Nephron progenitor cell (in vitro differentiated cells): ENCODE measurements around the gene IDUA.

ENCODE experiments used
- DNase-seq: peaks from one replicate; pipeline ENCODE4 v3.0.0; 2021
- H3K27ac Mint-ChIP-seq: 2 replicates; pipeline ENCODE4 v1.8.0; 2021; ENCODE audit warnings: mild to moderate bottlenecking, moderate library complexity, mixed read lengths
- H3K27me3 Mint-ChIP-seq: 2 replicates; pipeline ENCODE4 v1.8.0; 2021; ENCODE audit warnings: mild to moderate bottlenecking, low read depth, mixed read lengths; ENCODE audit not compliant: poor library complexity
- H3K36me3 Mint-ChIP-seq: 2 replicates; pipeline ENCODE4 v1.8.0; 2021; ENCODE audit warnings: low read depth, mixed read lengths
- H3K4me1 Mint-ChIP-seq: 2 replicates; pipeline ENCODE4 v1.8.0; 2021; ENCODE audit warnings: mixed read lengths
- H3K4me3 Mint-ChIP-seq: 2 replicates; pipeline ENCODE4 v1.8.0; 2021; ENCODE audit warnings: mild to moderate bottlenecking, moderate library complexity, mixed read lengths
- H3K9me3 Mint-ChIP-seq: 2 replicates; pipeline ENCODE4 v1.8.0; 2021; ENCODE audit warnings: mild to moderate bottlenecking, moderate library complexity, mixed read lengths
- TF ChIP-seq, protein P1 (sequence below): fragments of 200-600 bp; sonication (generic); IDR thresholded peaks from 2 replicates; pipeline ENCODE4 v1.5.0; 2021; ENCODE audit warnings: antibody characterized with exemption

IDUA gene

DNA sequence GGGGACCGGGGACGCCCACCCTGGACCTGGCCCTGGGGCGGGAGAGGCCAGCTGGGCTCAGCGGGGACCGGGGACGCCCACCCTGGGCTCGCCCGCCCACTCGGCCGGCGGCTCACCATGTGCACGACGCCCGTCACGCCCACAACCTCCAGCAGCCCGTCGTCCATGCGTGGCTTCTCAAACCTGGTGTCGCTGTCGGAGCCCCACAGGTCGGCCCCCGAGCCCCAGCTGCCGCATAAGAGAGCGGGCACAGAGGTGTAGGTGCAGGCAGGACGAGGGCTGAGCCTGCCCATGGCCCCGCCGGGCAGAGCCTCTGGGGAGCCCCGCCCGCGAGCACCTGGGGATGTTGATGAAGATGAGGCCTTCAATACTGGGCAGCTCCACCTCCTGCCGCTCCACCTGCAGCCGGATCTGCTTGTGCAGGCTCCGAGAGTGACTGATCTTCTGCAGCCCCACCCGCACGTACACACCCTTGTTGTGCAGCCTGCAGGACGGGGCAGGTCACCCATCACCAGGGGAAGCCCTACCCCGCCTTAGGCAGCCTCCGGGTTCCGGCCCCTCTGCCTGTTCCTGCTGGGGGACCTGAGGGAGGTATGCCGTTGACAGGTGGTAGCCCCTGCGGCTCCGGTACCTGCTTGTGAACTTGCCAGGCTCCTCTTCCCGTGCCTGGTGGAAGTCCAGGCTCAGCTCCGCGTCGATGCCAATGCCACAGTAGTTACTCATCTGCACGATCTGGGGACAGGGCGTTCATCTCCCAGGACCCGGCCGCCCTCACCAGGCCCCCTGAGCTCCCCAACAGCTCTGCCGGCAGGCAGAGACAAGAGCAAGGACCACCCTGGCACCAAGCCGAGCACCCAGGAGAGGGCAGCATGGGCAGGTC is 25.3 kb upstream of the IDUA start:
- DNase-seq: no peak
- Mint-ChIP-seq H3K27me3 (peaks cover 9% of the 10 kb centered on the region), H3K9me3 (no peaks in the 10 kb centered on the region), H3K27ac (no peak overlapping the region), H3K4me1 (peaks cover 3% of the 10 kb centered on the region), H3K4me3 (no peak overlapping the region), H3K36me3 (no peaks in the 10 kb centered on the region)
- TF ChIP-seq, protein P1, sequence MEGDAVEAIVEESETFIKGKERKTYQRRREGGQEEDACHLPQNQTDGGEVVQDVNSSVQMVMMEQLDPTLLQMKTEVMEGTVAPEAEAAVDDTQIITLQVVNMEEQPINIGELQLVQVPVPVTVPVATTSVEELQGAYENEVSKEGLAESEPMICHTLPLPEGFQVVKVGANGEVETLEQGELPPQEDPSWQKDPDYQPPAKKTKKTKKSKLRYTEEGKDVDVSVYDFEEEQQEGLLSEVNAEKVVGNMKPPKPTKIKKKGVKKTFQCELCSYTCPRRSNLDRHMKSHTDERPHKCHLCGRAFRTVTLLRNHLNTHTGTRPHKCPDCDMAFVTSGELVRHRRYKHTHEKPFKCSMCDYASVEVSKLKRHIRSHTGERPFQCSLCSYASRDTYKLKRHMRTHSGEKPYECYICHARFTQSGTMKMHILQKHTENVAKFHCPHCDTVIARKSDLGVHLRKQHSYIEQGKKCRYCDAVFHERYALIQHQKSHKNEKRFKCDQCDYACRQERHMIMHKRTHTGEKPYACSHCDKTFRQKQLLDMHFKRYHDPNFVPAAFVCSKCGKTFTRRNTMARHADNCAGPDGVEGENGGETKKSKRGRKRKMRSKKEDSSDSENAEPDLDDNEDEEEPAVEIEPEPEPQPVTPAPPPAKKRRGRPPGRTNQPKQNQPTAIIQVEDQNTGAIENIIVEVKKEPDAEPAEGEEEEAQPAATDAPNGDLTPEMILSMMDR: no peak

GRCh38 chr4:962231-963208 is 24.3 kb upstream of the IDUA start:
- peaks cover 11% of the 10 kb centered on the region for H3K27me3 Mint-ChIP-seq
- no peak overlapping the region for H3K27ac Mint-ChIP-seq
- H3K4me3 Mint-ChIP-seq: no peak overlapping the region
- TF ChIP-seq, protein P1: no peak
- no peaks in the 10 kb centered on the region for H3K4me1 Mint-ChIP-seq
- no peak for DNase-seq
- H3K9me3 Mint-ChIP-seq: no peaks in the 10 kb centered on the region
- H3K36me3 Mint-ChIP-seq: no peaks in the 10 kb centered on the region

- H3K4me1 Mint-ChIP-seq: no peaks in the 10 kb centered on the region
- no peaks in the 10 kb centered on the region for H3K9me3 Mint-ChIP-seq
- no peak overlapping the region for H3K4me3 Mint-ChIP-seq
- H3K36me3 Mint-ChIP-seq: no peaks in the 10 kb centered on the region
- H3K27ac Mint-ChIP-seq: no peak overlapping the region
- H3K27me3 Mint-ChIP-seq: peaks cover 20% of the 10 kb centered on the region
- DNase-seq: no peak
- TF ChIP-seq, protein P1: no peak
Observed at GRCh38 chr4:963276-964225, 23.3 kb upstream of the IDUA start.

DNA sequence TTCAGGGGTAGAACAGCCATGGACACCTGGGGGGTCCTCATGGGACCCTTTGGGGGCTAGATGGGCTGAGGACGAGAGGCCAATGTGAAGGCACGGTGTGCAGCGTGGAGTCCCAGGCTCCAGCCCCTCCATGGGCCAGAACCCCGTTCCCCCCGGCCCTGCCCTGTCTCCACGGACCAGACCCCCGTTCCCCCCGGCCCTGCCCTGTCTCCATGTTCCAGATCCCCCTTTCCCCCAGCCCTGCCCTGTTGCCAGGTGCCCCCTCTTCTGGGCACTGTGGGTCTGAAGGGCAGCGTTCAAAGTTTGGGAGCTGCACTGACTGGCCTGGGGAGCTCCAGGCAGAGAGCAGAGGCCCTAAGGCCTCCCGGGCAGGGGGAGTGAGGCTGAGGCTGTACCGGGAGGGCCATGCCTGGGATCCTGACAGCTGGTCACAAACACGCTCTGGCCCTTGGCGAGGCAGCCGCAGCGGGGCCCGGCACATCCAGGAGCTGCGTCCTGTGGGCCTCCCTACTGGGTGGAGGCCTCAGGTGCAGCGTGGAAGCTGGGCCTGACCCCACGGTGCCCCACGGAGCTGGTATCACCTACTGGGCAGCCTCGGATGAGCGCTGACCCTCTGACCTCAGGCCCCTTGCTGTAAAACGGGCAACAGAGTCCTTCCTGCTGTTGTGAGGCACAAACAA is 22.4 kb upstream of the IDUA start:
- no peak for DNase-seq
- Mint-ChIP-seq H3K27ac (no peak overlapping the region), H3K4me3 (no peak overlapping the region), H3K36me3 (no peaks in the 10 kb centered on the region), H3K9me3 (no peaks in the 10 kb centered on the region), H3K4me1 (no peaks in the 10 kb centered on the region), H3K27me3 (peaks cover 29% of the 10 kb centered on the region)
- TF ChIP-seq, protein P1: no peak
